ENCODE measurements around the gene POU6F2.

DNA sequence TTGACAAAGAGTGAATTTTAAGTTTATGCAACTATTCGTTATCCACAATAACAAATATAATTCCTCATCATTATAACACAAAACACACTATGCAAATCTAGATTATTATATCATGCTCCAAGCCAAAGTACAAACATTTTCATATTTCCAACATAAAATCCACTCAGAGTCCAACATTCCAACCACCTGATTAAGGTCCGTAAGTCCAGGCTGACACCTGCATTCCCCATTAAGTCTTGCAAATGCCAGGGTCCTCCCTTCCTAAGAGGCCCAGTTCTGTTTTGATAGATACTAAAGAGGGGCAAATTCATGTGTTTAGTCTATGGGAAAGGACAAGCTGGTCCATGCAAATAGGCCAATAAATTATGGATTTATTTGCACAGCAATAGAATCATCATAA, 206.1 kb downstream of the POU6F2 start:
- TF ChIP-seq, protein P1, sequence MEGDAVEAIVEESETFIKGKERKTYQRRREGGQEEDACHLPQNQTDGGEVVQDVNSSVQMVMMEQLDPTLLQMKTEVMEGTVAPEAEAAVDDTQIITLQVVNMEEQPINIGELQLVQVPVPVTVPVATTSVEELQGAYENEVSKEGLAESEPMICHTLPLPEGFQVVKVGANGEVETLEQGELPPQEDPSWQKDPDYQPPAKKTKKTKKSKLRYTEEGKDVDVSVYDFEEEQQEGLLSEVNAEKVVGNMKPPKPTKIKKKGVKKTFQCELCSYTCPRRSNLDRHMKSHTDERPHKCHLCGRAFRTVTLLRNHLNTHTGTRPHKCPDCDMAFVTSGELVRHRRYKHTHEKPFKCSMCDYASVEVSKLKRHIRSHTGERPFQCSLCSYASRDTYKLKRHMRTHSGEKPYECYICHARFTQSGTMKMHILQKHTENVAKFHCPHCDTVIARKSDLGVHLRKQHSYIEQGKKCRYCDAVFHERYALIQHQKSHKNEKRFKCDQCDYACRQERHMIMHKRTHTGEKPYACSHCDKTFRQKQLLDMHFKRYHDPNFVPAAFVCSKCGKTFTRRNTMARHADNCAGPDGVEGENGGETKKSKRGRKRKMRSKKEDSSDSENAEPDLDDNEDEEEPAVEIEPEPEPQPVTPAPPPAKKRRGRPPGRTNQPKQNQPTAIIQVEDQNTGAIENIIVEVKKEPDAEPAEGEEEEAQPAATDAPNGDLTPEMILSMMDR (IDR thresholded peaks at IDR 0.05) = no peak
- no peak for TF ChIP-seq POLR2A (IDR thresholded peaks at IDR 0.05)

Data from breast epithelium (tissue), 3 donors.